Amniotic stem cell (primary cell): Measurements from ENCODE around the gene SH3BP4.
"Not testable (repeated sequence)": the region's sequence is repeated elsewhere in the genome, so short reads cannot be mapped to it uniquely, and the experiment has no call there.

ENCODE experiments used
- DNase-seq: peaks from one replicate; lab custom pipeline; 2025; lab: John Stamatoyannopoulos, UW

SH3BP4 gene

DNA sequence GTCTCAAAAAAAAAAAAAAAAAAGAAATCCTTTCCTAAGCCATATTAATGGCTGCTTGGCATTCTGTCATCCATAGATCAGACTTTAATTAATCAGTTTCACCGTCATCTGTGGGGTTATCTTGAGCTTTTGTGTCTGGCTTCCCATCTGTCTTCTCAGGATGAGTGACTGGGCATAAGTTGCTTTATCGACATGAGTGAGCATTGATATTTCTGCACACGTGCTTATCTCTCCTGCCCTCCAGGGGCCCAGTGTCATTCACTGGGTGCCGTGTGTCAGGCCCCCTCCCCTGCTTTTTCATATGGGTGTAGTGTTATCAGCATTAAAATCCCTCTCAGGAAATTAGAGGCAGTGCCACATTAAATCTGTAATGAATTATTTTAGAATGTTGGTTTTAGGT lies 65.6 kb downstream of the SH3BP4 start:
- no peak for DNase-seq

DNA sequence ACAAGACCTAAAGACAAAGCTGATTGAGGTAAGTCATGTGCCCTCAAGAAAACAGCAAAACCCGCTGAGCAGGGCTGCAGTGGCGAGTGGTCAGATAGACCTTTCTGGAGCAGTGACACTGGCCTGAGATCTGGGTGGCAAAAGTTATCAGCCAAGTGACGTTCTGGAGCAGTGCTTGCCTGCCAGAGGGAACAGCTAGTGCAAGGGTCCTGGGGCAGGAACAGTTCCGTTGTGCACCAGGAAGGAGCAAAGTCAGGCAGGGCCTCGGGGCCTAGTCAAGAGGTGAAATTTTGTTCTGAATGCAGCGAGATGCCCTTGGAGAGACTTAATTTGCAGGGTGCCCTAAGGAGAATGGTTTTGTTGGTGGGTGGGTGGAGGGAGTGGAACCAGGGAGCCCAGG lies 67.0 kb downstream of the SH3BP4 start:
- no peak for DNase-seq

DNA sequence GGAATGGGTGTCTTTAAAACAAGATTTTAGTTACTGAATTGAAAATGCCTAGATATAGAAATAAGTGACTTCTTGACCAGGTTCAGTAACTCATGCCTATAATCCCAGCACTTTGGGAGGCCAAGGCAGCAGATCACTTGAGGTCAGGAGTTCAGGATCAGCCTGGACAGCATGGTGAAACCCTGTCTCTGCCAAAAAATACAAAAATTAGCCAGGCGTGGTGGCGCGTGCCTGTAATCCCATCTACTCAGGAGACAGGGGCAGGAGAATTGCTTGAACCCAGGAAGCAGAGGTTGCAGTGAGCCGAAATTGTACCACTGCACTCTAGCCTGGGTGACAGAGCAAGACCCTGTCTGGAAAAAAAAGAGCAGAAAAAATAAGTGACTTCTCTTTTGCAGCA lies 68.3 kb downstream of the SH3BP4 start:
- DNase-seq, result not testable (repeated sequence)

DNA sequence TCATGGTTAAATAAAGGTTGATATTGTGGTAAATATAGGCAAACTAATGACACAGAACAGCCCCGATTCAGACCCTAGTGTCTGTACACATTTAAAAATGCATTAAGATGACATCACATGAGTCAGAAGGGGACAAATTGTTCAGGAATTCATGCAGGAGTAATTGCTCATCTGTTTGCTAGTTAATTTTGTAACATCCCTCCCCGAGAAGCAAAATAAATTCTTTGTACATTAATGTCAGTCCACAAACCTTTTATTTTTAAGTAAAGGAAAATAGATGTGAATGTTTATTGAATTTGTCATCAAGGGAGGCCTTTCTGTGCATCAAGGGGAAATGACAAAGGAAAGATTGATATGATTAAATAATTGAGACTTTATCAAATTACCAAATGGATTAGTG lies 69.9 kb downstream of the SH3BP4 start:
- peak; percentile 77 for DNase-seq

DNA sequence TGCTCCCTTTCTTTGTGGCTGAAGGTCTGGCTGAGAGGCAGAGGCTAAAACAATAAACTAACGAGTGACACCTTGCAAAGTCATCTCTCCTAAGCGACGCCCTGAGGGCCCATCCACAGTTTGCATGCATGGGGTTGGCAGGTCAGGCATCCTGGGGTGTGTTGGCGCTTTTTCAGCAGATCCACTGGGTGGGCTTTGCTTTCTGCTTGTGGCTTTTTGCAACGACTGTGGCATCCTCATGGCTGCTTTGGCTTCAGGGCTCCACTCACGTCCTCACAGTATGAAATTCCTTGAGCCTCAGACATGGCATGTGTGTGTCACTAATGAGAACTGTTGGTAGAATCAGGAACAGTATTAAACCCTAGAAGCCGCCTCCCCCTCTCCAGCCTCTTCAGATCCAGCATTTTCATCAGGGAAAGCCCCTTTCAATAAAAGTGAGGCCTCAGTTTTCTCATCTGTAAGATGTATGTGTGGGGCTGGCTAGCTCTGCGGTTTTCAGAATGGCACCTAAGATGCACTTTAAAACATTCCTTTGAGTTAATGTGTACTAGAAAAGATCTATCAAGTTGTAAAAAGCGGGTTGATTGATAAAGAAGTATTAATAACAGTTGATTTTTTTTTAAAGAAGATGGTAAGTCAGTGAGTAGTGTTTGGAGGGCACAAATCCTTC lies 72.5 kb downstream of the SH3BP4 start:
- DNase-seq, result peak; percentile 31

DNA sequence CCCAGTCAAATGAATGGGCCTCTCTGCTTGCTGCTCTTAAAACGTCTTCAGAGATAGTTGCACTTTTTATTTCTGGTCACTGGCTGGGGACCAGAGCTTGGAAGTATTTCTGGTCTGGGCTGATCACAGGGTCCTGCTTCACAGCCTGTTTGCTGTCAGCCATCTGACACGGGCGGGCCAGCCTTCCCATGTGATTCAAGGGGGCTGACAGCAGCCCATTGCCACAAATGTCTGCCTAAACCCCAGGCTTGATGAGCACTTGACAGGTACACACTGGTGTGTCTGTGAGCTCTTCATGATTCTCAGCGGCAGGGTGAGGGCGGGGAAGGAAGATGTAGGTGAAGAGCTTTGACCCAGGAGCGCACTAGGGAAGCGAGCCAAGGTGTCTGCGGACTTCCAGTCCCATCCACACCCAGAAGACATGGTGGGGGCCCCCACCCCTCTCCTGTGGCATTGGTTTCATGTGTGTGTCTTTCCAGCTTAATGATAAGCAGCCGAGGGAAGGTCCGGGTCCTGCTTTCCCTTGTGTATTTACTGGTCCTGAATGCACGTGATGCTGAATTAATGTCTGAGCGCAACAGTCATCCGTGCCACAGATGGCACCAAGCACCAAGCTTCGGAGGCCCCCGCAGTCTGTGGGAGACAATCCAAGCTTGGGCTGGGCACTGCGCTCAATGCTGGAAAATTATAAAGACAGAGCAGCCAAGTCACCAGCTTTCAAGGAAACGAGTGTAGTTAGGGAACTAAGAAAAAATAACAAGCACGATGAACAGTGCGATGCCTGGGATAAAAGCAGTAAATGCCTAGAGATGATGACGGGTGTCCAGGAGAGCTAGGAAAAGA lies 73.3 kb downstream of the SH3BP4 start:
- no peak for DNase-seq

DNA sequence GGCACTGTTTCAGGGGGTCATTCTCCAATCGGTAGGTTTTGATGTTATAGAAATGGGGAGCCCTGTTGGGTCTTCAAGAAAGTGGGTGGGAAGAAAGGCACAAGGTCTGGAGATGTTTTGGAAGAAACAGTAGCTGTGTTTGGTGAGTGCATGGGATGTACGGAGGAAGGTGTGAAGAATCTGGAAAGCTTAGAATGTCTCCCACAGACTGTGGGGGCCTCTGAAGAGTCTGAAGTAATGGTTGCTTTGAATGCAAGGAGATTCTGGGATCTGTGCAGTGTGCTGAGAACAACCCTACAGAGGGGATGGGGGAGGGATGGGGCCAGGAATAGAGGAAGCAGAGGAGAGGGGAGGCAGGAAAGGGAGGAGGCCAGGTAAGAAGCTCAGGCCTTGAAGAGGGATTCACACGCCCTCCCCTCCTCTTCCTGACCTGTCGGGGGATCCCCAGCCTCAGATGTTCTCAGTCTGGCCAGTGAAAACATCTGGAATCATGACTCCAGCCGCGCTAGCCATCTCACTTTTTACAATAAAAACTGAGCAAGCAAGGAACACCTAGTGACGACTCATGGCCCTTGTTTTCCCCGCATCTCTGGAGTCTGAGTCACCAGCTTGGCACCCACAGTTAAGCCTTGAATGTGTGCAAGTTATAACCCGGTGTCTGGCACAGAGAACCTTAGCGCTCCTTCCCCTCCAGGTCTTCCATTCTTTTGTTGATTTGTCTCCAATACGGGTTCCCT lies 74.2 kb downstream of the SH3BP4 start:
- peak; percentile 29 for DNase-seq

DNA sequence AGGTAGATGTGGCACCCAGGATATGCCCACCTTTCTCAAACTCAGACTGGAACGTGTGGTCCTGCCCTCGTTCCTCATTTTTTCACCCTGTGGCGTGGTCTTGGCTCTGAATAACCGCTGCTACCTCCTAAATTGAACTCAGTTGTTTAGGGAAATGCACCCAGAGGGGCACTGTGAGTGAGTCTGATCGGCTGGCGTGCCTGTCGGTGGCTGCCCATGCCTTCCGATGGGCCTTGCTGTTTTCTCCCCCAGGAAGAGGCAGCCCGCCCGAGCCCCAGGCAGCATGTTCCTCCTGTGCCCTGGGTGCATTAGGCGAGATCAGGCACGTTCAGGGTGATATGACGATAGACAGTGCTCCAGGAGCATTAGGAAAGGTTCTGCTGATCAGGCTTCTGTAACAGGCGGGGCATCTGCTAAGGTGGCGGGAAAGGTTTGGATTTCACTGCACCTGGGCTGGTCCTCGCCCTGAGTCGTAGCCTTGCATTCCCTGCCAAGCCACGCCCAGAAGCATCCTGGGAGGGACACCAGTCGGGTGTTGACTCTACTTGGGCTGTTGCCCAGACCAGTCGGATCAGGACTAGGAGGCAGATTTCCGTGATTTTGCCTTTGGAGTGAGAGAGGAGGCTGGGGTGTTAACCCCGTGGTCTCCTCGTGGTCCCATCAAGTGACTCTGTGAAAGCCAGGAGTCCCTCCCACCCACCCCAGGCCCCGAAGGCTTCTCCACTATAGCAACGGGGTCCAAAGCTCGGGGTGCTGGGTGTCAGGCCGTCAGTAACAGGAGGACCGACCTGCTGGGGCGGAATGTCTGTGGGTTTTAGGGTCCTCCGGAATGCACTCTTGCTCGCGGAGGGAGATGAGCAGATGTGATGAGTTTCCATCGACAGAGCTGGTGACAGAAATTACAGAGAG lies 75.1 kb downstream of the SH3BP4 start:
- no peak for DNase-seq

DNA sequence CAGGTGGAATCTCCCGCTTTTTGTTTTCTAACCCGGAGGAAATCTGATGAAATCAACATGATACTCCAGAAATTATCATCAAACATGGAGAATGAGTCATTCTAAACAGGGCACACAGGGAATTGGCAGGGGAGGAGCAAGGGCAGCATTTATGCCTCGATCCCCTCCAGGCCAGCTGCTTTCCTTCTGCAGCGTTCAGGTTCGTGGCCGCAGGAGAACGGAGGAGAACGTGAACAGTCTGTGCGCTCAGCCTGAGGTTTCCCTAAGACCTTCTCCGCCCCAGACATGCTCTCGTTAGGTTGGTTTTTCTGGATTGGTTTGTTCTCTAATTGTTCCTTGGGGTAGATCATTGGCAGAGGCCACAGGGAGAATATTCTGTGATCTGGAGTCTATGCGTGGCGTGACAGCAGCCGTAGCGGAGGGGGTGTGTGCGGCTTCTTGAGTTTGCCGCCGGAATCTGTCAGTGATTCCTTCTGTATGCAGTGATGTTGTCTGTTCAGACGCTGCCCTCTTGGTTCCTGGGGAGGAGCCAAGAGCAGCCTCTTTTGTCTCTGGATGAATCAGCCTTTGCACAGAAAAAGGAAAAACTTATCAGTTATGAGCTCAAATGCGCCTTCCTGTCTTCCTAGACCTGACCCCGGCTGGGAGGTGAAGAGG lies 75.9 kb downstream of the SH3BP4 start:
- DNase-seq, result peak; percentile 30

DNA sequence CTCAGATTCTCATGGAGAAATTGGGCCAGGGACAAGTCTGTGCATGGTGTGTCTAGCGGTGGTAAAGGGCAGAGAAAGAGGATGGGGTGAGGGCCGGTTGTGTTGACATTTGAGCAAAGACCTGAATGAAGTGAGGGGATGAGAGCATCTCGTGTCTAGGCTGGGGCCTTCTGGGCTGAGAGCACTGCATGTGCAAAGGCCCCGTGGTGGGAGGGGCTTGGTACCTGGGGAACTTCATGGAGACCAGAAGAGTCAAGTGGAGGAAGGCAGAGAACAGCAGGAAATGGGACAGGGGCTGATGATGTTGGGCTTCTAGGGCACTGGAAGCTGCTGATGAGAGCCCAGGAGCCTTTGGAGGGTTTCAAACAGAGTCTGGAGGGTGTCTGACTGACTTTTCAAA lies 76.8 kb downstream of the SH3BP4 start:
- no peak for DNase-seq

DNA sequence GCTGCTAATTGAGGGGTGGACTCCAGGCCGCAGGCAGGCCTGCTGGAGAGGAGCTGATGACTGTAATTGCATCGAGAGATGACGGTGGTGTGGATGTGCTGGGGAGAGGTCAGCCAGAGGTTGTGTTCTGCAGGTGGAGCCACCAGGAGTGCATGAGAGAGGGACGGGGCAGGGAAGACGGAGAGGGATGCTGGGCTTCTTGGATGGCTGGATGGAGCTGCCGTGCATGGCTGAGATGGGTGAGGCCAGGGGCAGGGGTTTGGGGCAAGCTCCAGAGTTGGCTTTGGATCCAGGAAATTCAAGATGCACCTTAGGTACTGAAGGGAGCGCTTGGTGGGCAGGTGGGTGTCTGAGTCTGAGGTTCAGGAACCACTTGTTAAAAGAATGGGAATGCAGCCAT lies 77.2 kb downstream of the SH3BP4 start:
- DNase-seq, result no peak

DNA sequence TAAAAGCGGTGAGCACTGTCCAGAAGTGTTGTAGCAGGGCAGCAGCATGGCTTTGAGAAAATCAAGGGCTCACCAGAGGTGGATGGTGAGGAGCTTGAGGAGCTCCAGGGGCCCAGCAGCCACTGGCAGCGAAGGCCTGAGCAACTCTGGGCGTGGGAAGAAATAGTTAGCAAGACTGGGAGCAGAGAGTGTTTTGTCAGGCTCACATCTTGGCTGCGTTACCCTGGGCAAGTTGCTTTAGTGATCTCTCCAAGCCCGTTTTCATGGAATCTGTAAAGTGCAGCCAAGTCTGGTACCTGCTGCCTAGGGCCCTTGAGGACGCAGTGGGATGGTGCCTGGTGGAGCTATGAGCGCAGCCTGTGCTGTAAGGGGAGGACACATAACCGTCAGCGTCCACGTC lies 78.3 kb downstream of the SH3BP4 start:
- no peak for DNase-seq

DNA sequence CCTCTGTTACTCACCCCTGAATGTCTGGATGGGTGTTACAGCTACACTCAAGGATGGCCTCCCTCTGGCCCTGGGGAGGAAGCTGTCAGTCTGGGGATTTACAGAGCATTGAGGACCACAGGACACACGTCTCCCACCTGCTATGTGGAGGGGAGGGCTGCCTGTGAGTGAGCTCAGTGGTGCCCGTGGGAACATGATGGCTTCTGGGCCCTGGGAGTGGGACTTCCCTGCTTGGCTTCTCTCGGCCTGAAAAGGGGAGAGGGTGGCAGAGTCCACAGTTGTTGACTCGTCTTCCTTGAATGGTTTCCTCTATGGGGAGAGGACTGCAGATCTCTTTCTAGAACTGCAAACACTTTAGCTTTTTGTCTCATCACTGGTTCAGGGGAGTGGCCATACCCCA lies 79.1 kb downstream of the SH3BP4 start:
- no peak for DNase-seq

DNA sequence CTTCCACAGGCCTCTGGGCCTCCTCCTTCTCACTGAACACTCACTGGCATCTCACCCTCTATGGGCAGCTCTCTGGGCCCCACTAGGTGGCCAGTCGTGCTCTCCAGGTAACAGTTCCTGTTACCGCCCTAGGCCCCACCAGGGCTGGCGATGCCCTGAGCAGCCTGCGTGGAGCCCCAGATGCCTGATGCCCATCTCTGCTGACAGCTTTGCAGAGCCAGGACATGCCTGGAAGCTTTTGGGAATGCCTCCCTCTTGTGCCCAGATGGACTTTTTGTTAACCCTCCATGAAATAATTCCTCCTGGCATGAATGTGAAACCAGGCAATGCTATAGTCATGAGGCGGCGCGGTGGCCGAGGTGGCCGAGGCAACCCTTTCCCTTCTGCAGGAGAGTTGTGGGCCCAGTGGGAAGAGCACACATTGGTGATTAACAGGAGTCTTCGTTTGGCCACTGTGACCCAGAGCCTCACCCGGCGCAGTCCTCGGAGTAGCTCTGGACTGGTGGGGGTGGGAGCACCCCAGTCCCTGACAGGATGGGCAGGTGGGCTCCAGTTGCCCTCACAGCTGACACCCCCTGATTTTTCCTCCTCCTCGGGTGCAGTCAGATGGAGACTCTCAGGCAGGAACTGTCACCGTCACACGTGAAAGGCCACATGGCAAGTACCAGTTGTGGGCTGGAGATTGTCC lies 80.0 kb downstream of the SH3BP4 start:
- DNase-seq, result no peak

DNA sequence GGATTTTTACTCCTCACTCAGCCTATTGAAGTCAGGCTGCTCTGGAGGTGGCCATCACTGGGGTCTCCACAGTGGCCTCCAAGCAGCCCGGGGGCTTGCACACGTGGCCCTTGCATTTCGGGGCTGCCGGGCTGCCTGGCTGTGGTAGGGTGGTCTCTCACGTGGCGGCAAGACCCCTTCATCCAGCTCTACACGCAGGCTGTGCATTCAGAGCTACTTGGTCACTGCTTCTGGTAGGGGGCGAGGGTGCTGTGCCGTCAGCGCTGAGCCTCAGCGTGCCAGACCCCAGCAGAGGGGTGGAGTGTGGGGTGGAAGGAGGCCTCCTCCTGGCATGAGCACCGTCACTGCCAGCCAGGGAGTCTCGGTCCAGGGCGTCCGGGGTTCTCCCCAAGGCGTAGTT lies 80.6 kb downstream of the SH3BP4 start:
- DNase-seq, result no peak

DNA sequence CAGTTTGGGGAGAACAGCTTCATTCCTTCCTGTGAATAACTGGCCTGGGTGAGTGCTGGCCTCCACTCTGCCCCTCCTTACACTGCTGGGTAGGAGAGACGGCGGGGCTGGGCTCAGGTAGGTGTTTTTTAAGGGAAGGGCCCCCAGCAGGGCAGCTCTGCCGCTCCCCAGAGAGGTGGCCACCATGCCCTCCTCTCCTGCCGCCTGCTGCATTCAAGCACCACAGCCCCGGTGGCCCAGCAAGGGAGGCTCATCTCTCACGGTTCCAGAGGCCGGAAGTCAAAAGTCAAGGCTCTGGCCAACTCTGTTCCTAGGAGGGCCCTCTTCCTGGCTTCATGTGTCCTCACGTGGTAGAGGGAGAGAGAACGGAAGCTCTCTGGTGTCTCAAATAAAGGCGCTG lies 81.1 kb downstream of the SH3BP4 start:
- DNase-seq, result no peak

DNA sequence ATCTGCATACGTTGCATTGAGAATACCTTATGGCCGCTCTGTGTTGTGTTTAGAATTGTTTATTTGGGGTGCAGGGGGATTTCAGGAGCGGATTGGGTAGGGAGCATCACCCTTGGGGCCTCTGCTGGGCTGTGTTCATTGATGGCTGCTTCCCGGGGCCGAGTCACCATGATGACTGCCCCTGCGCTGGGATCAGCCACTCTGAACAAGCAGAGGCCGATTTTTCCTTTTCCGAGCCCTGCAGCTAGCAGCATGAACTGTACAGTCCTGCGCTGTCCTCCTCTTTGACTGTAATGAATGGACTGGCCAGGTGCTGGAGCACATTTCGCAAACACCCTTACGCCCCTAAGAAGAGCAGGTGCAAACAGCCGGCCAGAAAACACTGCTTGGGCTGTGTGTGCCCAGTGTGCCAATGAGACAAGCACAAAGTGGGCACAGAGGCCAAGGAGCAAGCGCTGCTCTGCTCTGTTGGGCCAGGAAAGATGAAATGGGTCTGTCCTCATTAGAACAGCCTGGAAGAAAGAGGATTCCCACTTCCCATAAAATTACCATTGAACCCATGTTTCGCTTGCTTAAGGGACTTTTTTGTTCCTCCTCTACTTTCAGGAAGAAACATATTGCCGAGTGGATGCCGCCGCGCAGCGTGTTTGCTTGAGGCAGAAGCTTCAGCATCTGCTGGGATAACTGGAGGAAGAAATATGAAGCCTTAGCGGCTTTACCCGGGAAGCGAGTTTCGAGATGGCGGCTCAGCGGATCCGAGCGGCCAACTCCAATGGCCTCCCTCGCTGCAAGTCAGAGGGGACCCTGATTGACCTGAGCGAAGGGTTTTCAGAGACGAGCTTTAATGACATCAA lies 82.7 kb downstream of the SH3BP4 start:
- no peak for DNase-seq

DNA sequence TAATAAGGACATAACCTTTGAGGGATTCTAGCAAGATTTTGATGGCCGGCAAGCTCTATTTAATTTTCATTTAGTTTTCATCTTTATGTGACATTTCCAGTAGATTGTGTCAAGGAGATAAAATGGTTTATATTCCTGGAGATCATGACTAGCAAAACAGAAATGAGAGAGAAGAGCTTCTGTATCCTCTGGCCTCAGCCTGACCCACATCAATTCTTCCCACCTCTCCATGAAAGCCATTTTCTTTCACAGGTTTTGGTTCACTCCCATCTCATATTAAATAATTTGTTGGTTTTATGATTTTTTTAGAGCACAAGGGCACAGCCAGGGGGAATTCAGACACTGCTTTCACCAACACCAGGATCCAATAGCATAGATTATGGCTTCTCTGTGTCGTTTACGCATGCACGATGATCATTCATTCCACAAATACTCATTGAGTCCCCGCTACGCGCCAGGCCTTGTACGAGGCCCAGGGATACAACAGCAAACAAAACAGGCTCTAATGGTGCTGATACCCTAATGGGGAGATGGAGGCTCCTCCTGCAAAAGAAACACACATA lies 85.9 kb downstream of the SH3BP4 start:
- DNase-seq, result no peak

DNA sequence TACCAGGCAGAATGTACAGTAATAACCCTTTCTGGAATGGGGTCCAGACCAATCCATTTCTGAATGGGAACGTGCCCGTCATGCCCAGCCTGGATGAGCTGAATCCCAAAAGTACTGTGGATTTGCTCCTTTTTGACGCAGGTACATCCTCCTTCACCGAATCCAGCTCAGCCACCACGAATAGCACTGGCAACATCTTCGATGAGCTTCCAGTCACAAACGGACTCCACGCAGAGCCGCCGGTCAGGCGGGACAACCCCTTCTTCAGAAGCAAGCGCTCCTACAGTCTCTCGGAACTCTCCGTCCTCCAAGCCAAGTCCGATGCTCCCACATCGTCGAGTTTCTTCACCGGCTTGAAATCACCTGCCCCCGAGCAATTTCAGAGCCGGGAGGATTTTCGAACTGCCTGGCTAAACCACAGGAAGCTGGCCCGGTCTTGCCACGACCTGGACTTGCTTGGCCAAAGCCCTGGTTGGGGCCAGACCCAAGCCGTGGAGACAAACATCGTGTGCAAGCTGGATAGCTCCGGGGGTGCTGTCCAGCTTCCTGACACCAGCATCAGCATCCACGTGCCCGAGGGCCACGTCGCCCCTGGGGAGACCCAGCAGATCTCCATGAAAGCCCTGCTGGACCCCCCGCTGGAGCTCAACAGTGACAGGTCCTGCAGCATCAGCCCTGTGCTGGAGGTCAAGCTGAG lies 89.6 kb downstream of the SH3BP4 start:
- no peak for DNase-seq
